ENCODE measurements around the gene RLF. TPM values are rescaled to one million over a fixed set of nuclear protein-coding genes. Genes with fewer than 3 reads are reported as not detected.

Gene RLF
- total RNA-seq (10 to 100 TPM; 17.5 to 25.1 (median 18.4) TPM), total RNA-seq (61.3 to 368 (median 135) reads per million in 29 experiments)
- 20.6 TPM for total RNA-seq (2013)

GRCh38 chr1:40161125-40161887, at the start of gene RLF:
Gene RLF (plus strand): TSS chr1:40161387. CDS start chr1:40161400, 13 bp downstream.
- Histone ChIP-seq H3K27ac (ENCODE audit: low read length) (peak within 1 kb of the TSS; percentile 97), H3K27me3 (replicated peaks in 1 of 2; ENCODE audit: control insufficient read depth in 2 of 2, extremely low read depth in 1 of 2, insufficient read depth in 2 of 2, low read length in 1 of 2) (no peaks in the 10 kb centered on the region), H3K36me3 (ENCODE audit: control insufficient read depth in 2 of 2, extremely low read depth in 1 of 2, insufficient read depth in 1 of 2, low read length in 1 of 2) (no peaks in the 10 kb centered on the region), H3K4me1 (ENCODE audit: control insufficient read depth in 1 of 2, extremely low read depth in 1 of 2, insufficient read depth in 2 of 2, low read length in 2 of 2) (peaks cover 12 to 31% of the 10 kb centered on the region in 2 experiments), H3K9me3 (no peaks in the 10 kb centered on the region), H3K4me3 (ENCODE audit: control insufficient read depth in 1 of 2, extremely low read depth in 1 of 2, low read length in 1 of 2) (peak within 1 kb of the TSS; percentile 91 to 92)
- Mint-ChIP-seq H3K27ac (peak within 1 kb of the TSS; percentile 99), H3K36me3 (peaks cover 5% of the 10 kb centered on the region), H3K4me3 (no peak within 1 kb of the TSS), H3K27me3 (no peaks in the 10 kb centered on the region), H3K9me3 (no peaks in the 10 kb centered on the region), H3K4me1 (peaks cover 7% of the 10 kb centered on the region in 3 donors)
- DNase-seq (peak; percentile 89 to 97 (median 94)), ATAC-seq (replicated peaks in 1 of 4) (peak; percentile 96 to 98 (median 98))
- WGBS (ENCODE audit: insufficient coverage), result under 1% methylated on average over 61 of the region's 62 CpGs
- ChIA-PET POLR2A (interaction anchor here (0.6 to 1.8 kb wide), 9 partner anchors 37 to 224 kb away, joined by 3 to 5 read pairs (median 4); partner anchors contain the start of gene SMAP2 (in 1 of the 2)), CTCF (interaction anchor here (0.6 to 1.7 kb wide), 10 partner anchors 9 to 236 kb away, joined by 3 to 5 read pairs (median 3); no protein-coding TSS in a partner anchor)

GRCh38 chr1:40114400-40114799, 46.8 kb upstream of the RLF start:
- no peak overlapping the region for H3K27ac ChIP-seq (ENCODE audit: low read length)
- H3K36me3 ChIP-seq (ENCODE audit: control insufficient read depth in 2 of 2, extremely low read depth in 1 of 2, insufficient read depth in 1 of 2, low read length in 1 of 2), result no peaks in the 10 kb centered on the region
- peaks cover 0 to 22% of the 10 kb centered on the region in 2 experiments for H3K27me3 ChIP-seq (replicated peaks in 1 of 2; ENCODE audit: control insufficient read depth in 2 of 2, extremely low read depth in 1 of 2, insufficient read depth in 2 of 2, low read length in 1 of 2)
- DNase-seq (no peak), ATAC-seq (replicated peaks in 1 of 4) (no peak)
- H3K4me1 ChIP-seq (ENCODE audit: control insufficient read depth in 1 of 2, extremely low read depth in 1 of 2, insufficient read depth in 2 of 2, low read length in 2 of 2), result no peaks in the 10 kb centered on the region
- H3K9me3 ChIP-seq, result no peaks in the 10 kb centered on the region
- H3K4me1 Mint-ChIP-seq, result no peaks in the 10 kb centered on the region
- no peak overlapping the region for H3K4me3 Mint-ChIP-seq
- H3K36me3 Mint-ChIP-seq, result peaks cover 13% of the 10 kb centered on the region
- H3K4me3 ChIP-seq (ENCODE audit: control insufficient read depth in 1 of 2, extremely low read depth in 1 of 2, low read length in 1 of 2), result no peak overlapping the region
- ChIA-PET CTCF (no interaction called here), POLR2A (no interaction called here)
- peaks cover 28 to 33% of the 10 kb centered on the region in 2 donors for H3K27me3 Mint-ChIP-seq
- WGBS (ENCODE audit: insufficient coverage), result no CpG with 5 or more reads among the region's 3 CpGs
- peaks cover 5 to 16% (median 13%) of the 10 kb centered on the region in 3 donors for H3K9me3 Mint-ChIP-seq
- no peak overlapping the region for H3K27ac Mint-ChIP-seq

GRCh38 chr1:40120128-40120527, 41.1 kb upstream of the RLF start:
- no peaks in the 10 kb centered on the region for H3K9me3 ChIP-seq
- Mint-ChIP-seq H3K4me3 (no peak overlapping the region), H3K4me1 (no peaks in the 10 kb centered on the region), H3K9me3 (no peaks in the 10 kb centered on the region), H3K27me3 (peaks cover 4 to 15% of the 10 kb centered on the region in 2 donors), H3K27ac (no peak overlapping the region), H3K36me3 (no peaks in the 10 kb centered on the region)
- H3K27me3 ChIP-seq (replicated peaks in 1 of 2; ENCODE audit: control insufficient read depth in 2 of 2, extremely low read depth in 1 of 2, insufficient read depth in 2 of 2, low read length in 1 of 2), result peaks cover 0 to 5% of the 10 kb centered on the region in 2 experiments
- DNase-seq, result no peak
- H3K27ac ChIP-seq (ENCODE audit: low read length), result no peak overlapping the region
- no peak for ATAC-seq (replicated peaks in 1 of 4)
- POLR2A ChIA-PET, result no interaction called here
- H3K4me1 ChIP-seq (ENCODE audit: control insufficient read depth in 1 of 2, extremely low read depth in 1 of 2, insufficient read depth in 2 of 2, low read length in 2 of 2), result no peaks in the 10 kb centered on the region
- 86% methylated on average over 6 of the region's 7 CpGs for WGBS (ENCODE audit: insufficient coverage)
- H3K36me3 ChIP-seq (ENCODE audit: control insufficient read depth in 2 of 2, extremely low read depth in 1 of 2, insufficient read depth in 1 of 2, low read length in 1 of 2), result no peaks in the 10 kb centered on the region
- H3K4me3 ChIP-seq (ENCODE audit: control insufficient read depth in 1 of 2, extremely low read depth in 1 of 2, low read length in 1 of 2), result no peak overlapping the region
- CTCF ChIA-PET, result no interaction called here

GRCh38 chr1:40122855-40123254, 38.3 kb upstream of the RLF start:
- H3K27ac Mint-ChIP-seq, result no peak overlapping the region
- H3K9me3 ChIP-seq, result no peaks in the 10 kb centered on the region
- H3K27ac ChIP-seq (ENCODE audit: low read length), result no peak overlapping the region
- ATAC-seq (replicated peaks in 1 of 4) (no peak), DNase-seq (no peak)
- H3K9me3 Mint-ChIP-seq, result no peaks in the 10 kb centered on the region
- CTCF ChIA-PET, result no interaction called here
- no peak overlapping the region for H3K4me3 Mint-ChIP-seq
- H3K27me3 ChIP-seq (replicated peaks in 1 of 2; ENCODE audit: control insufficient read depth in 2 of 2, extremely low read depth in 1 of 2, insufficient read depth in 2 of 2, low read length in 1 of 2), result peaks cover 0 to 16% of the 10 kb centered on the region in 2 experiments
- no peaks in the 10 kb centered on the region for H3K36me3 Mint-ChIP-seq
- H3K27me3 Mint-ChIP-seq, result peaks cover 0 to 4% of the 10 kb centered on the region in 2 donors
- H3K36me3 ChIP-seq (ENCODE audit: control insufficient read depth in 2 of 2, extremely low read depth in 1 of 2, insufficient read depth in 1 of 2, low read length in 1 of 2), result no peaks in the 10 kb centered on the region
- no peaks in the 10 kb centered on the region for H3K4me1 Mint-ChIP-seq
- POLR2A ChIA-PET, result no interaction called here
- no peaks in the 10 kb centered on the region for H3K4me1 ChIP-seq (ENCODE audit: control insufficient read depth in 1 of 2, extremely low read depth in 1 of 2, insufficient read depth in 2 of 2, low read length in 2 of 2)
- H3K4me3 ChIP-seq (ENCODE audit: control insufficient read depth in 1 of 2, extremely low read depth in 1 of 2, low read length in 1 of 2), result no peak overlapping the region

- CTCF ChIA-PET, result interaction anchor here in 1 of 2 donors (0.7 kb wide), 1 partner anchor 101 kb away, joined by 3 read pairs; no protein-coding TSS in a partner anchor
- peaks cover 0 to 38% of the 10 kb centered on the region in 2 experiments for H3K27me3 ChIP-seq (replicated peaks in 1 of 2; ENCODE audit: control insufficient read depth in 2 of 2, extremely low read depth in 1 of 2, insufficient read depth in 2 of 2, low read length in 1 of 2)
Measured at GRCh38 chr1:40130892-40131291, 30.3 kb upstream of the RLF start.

GRCh38 chr1:40132383-40133311, 28.5 kb upstream of the RLF start:
- H3K4me3 ChIP-seq (ENCODE audit: control insufficient read depth in 1 of 2, extremely low read depth in 1 of 2, low read length in 1 of 2), result no peak overlapping the region
- H3K9me3 ChIP-seq, result no peaks in the 10 kb centered on the region
- Mint-ChIP-seq H3K27ac (no peak overlapping the region), H3K4me3 (no peak overlapping the region), H3K36me3 (no peaks in the 10 kb centered on the region), H3K4me1 (no peaks in the 10 kb centered on the region), H3K27me3 (peaks cover 15% of the 10 kb centered on the region in 2 donors), H3K9me3 (no peaks in the 10 kb centered on the region)
- DNase-seq (no peak), ATAC-seq (replicated peaks in 1 of 4) (no peak)
- H3K36me3 ChIP-seq (ENCODE audit: control insufficient read depth in 2 of 2, extremely low read depth in 1 of 2, insufficient read depth in 1 of 2, low read length in 1 of 2), result no peaks in the 10 kb centered on the region
- H3K27me3 ChIP-seq (replicated peaks in 1 of 2; ENCODE audit: control insufficient read depth in 2 of 2, extremely low read depth in 1 of 2, insufficient read depth in 2 of 2, low read length in 1 of 2), result peaks cover 0 to 30% of the 10 kb centered on the region in 2 experiments
- ChIA-PET CTCF (interaction anchor here in 1 of 2 donors (0.6 kb wide), 1 partner anchor 20 kb away, joined by 3 read pairs; no protein-coding TSS in a partner anchor), POLR2A (no interaction called here)
- no peak overlapping the region for H3K27ac ChIP-seq (ENCODE audit: low read length)
- WGBS (ENCODE audit: insufficient coverage), result 85% methylated on average over 41 of the region's 44 CpGs
- H3K4me1 ChIP-seq (ENCODE audit: control insufficient read depth in 1 of 2, extremely low read depth in 1 of 2, insufficient read depth in 2 of 2, low read length in 2 of 2), result no peaks in the 10 kb centered on the region

More at GRCh38 chr1:40130892-40131291, 30.3 kb upstream of the RLF start:
- POLR2A ChIA-PET, result interaction anchor here in 1 of 2 donors (0.7 kb wide), 2 partner anchors 26 to 465 kb away, joined by 3 to 13 read pairs; no protein-coding TSS in a partner anchor
- H3K27me3 Mint-ChIP-seq, result peaks cover 15% of the 10 kb centered on the region in 2 donors
- H3K9me3 Mint-ChIP-seq, result no peaks in the 10 kb centered on the region
- no peak overlapping the region for H3K27ac ChIP-seq (ENCODE audit: low read length)
- H3K4me1 ChIP-seq (ENCODE audit: control insufficient read depth in 1 of 2, extremely low read depth in 1 of 2, insufficient read depth in 2 of 2, low read length in 2 of 2), result no peaks in the 10 kb centered on the region
- H3K27ac Mint-ChIP-seq, result no peak overlapping the region
- no peak overlapping the region for H3K4me3 Mint-ChIP-seq
- H3K36me3 Mint-ChIP-seq, result no peaks in the 10 kb centered on the region
- ATAC-seq (replicated peaks in 1 of 4) (no peak), DNase-seq (no peak)
- H3K4me3 ChIP-seq (ENCODE audit: control insufficient read depth in 1 of 2, extremely low read depth in 1 of 2, low read length in 1 of 2), result no peak overlapping the region
- no CpG with 5 or more reads among the region's 2 CpGs for WGBS (ENCODE audit: insufficient coverage)
- H3K36me3 ChIP-seq (ENCODE audit: control insufficient read depth in 2 of 2, extremely low read depth in 1 of 2, insufficient read depth in 1 of 2, low read length in 1 of 2), result no peaks in the 10 kb centered on the region
- H3K4me1 Mint-ChIP-seq, result no peaks in the 10 kb centered on the region
- H3K9me3 ChIP-seq, result no peaks in the 10 kb centered on the region
